GM11168 (cell line): ENCODE measurements around the gene CNOT8.
"Not testable (repeated sequence)": the region's sequence is repeated elsewhere in the genome, so short reads cannot be mapped to it uniquely, and the experiment has no call there.

ENCODE experiments used
- in situ Hi-C: fragments of 300-500 bp; cut with MboI; formaldehyde crosslinking; loops from one replicate; pipeline ENCODE4 v1.12.0; 2022; ENCODE audit warnings: low sequenced_read_pairs; ENCODE audit not compliant: unreplicated experiment

CNOT8 gene

DNA sequence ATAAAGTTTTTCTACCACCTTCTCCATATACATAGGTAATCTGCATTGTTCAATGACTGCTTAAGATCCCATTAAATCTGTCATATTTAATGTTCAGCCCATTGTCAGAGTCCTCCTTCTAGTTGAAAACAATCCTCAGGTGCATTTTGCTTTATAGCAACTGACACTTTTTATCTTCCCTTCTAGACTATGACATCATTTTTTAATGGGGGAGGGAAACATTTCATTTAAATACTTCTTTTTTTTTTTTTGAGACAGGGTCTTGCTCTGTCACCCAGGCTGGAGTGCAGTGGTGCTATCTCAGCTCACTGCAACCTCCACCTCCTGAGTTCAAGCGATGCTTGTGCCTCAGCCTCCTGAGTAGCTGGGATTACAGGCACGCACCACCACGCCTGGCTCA, 25.6 kb upstream of the CNOT8 start:
- in situ Hi-C loops, result not testable (repeated sequence)

DNA sequence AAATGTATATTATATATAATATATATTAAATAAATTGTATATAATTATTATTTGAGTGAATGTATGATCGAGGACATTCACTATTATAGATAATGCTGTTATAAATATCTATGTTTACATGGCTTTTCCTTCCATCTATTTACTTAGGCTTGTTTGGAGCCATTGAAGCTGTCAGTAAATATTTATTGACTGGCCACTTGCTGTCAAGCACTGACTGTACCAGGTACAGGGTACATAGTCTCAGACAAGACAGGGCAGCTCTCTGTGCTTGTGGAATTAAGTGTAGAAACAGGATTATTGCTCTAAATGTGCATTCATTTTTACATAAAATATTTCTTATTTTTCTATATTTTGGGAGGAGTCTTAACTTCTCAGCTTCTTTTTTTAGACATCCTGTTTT, 24.4 kb upstream of the CNOT8 start:
- in situ Hi-C loops, result no loop called here

DNA sequence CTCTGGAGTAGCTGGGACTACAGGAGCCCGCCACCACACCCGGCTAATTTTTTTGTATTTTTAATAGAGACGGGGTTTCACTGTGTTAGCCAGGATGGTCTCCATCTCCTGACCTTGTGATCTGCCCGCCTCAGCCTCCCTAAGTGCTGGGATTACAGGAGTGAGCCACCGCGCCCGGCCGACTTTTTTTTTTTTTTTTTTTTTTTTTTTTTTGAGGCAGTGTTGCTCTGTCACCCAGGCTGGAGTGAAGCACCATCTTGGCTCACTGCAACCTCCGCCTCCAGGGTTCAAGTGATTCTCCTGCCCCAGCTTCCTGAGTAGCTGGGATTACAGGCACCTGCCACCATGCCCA, 22.8 kb upstream of the CNOT8 start:
- in situ Hi-C loops, result not testable (repeated sequence)

GRCh38 chr5:154836225-154836624, 22.2 kb upstream of the CNOT8 start:
- in situ Hi-C loops, result no loop called here

GRCh38 chr5:154837009-154837901, 21.2 kb upstream of the CNOT8 start:
- in situ Hi-C loops, result no loop called here

DNA sequence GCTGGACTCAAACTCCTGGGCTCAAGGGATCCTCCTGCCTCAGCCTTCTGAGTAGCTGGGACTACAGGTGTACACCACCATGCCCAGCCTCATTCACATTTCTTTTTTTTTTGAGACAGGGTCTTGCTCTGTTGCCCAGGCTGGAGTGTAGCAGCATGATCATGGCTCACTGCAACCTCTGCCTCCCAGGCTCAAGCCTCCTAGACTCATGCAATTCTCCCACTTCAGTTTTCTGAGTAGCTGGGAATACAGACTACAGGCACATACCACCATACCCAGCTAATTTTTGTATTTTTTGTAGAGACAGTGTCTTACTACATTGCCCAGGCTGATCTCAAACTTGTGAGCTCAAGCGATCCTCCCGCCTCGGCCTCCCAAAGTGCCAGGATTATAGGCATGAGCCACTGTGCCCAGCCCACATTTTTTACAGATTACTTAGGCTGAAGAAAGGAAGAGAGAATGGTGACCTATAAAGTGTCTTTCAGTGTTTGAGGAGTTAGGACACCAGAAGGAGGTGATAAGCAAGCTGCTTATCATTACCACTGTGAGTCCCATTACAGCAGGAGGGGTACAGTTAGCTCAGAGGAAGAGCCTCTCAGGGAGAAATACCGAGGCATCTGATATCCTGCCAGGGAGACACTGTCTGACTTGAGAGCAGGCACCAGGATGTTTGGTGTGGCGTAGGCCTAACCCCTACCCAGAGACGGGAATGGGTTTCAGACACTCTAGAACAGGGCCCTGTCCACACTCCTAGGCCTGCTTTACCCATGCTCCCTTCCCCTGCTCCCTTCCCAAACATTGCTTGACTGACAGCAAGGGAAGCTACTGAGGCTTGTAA, 17.8 kb upstream of the CNOT8 start:
- in situ Hi-C loops, result no loop called here

DNA sequence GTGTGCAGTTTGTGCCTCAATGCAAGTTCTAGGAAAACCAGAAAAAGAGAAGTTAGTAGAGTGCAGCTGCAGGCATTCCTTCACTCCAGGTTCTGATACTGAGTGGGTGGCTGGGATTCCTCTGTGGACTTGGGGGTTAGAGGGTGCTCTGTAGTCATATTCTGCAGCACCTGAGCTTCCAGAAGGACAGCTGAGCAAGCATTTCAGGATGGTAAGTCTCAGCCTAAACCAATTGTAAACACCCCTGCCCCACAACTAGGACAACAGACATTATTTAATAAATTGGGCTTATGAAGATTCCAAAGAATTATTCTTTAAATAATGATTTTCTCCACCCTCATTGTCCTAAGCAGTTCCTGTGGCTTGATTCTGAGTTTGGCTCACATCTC, 17.2 kb upstream of the CNOT8 start:
- in situ Hi-C loops, result no loop called here

GRCh38 chr5:154842689-154843530, 15.5 kb upstream of the CNOT8 start:
- in situ Hi-C loops, result no loop called here

DNA sequence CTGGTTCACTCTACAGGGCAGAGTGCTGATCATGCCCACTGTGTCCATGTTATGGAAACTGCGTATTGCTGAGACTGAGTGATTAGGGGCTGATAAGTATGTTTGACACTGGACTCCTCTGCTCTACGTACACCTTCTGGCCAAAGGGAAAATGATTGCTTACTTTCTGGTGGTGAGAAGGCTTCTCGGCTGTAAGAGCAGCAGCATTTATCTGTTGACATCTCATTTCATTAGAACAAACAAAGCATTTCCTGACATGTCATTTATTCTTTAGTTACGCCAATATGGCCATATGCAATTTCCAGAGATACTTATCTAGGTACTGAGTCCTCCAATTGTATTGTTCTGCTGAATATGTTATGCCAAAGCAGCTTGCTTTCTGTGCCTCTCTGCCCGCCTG, 13.6 kb upstream of the CNOT8 start:
- in situ Hi-C loops, result no loop called here

- in situ Hi-C loops, result no loop called here
Observed at GRCh38 chr5:154849264-154849785, 9.1 kb upstream of the CNOT8 start.

- in situ Hi-C loops, result no loop called here
Observed at GRCh38 chr5:154849791-154850201, 8.6 kb upstream of the CNOT8 start.

DNA sequence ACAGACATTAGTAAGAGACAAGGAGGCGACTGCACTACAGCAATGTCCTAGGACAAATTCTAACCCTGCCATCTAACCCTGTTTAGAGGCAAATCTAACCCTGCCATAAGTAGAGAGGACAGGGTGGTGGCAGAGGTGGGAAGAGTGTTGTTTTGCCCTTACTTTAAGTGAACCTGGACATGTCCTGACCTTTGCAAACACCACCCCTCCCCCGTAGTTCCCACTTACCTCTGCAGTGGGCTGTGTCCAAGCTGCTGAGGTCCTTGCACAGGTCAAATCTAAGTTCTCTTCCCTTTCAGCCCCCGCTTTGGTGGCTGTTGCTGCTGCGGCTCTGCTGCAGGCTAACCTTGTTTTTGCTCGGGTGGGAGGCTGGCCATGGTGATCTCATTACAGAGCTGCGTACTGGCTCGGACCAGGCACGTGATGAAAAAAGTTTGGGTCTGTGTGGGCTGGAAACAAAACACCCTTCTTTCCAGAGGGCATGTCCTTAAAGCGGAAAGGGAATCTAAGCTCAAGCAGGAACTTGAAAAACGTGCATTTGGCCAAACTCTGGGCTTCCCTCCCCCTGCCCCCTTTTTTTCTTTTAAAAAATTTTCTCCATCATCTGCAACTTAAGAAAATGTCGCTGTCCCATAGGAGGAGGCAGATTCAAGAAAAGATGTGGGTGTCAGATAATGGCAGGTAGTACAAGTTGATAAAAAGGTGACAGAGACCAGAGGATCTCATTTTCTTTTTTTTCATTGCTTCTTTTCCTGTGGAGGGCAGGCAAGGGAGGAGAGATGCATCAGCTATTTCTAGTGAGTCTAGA, 8.0 kb upstream of the CNOT8 start, which contains the start of gene FAXDC2:
FAXDC2 (minus strand) TSS at position 349 of the 808 bp plus-strand sequence. CDS start 12,425 bp downstream, outside the sequence.
- in situ Hi-C loops, result no loop called here

DNA sequence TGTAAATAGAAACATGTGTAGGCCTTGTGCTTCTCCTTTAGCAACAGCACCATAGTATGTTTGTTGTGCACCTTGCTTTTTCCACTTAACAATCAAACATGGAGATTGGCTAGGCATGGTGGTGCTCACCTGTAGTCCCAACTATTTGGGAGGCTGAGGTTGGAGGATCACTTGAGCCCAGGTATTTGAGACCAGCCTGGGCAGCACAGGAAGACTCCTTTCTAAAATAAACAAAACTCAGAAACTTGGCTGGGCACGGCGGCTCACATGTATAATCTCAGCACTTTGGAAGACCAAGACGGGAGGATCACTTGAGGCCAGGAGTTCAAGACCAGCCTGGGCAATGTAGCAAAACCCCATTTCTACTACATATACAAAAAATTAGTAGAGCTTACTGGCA, 7.1 kb upstream of the CNOT8 start:
- in situ Hi-C loops, result no loop called here

DNA sequence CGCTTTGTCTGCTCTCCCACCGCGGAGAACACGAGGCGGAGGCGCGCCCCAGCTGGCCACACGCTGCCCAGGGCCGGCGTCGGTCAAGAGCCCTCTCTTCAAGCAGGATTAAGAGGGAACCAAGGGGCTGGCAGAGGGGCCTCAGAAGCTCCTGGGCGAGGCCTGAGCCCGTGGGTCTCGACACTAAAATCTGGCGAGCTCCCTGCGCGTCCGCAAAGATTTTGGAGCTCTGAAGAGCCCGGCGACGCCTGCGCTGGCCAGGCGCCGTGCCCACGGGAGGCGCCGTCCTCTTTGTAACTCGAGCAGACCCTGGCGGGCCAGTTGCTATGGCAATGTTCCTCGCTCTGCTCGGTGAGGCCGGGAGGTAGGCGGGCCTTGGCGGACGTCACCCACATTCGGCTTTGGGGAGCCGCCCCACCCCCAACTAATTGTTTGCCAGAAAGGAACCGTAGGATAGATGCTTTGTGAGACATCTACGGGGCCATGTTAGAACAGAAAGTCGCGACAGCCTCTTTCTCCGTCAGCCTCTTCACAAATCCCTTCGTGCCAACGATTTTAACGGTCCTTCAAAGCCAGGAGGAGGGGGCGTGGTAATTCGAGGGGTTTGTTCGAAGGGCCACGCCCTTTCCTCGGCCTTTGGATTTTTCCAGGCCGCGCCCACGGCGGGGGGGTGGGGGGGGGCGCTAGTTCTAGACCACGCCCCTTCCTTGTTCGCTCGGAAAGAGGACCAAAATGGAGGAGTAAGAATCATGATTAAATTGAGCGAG, 714 bp upstream of the CNOT8 start:
- in situ Hi-C loops, result no loop called here

- in situ Hi-C loops, result no loop called here
Observed at GRCh38 chr5:154858972-154859871, 795 bp downstream of the CNOT8 start.

- in situ Hi-C loops, result no loop called here
Observed at GRCh38 chr5:154860123-154860522, 1.7 kb downstream of the CNOT8 start.

- in situ Hi-C loops, result no loop called here
Observed at GRCh38 chr5:154860765-154861164, 2.3 kb downstream of the CNOT8 start.

- in situ Hi-C loops, result no loop called here
Observed at GRCh38 chr5:154861946-154862345, 3.5 kb downstream of the CNOT8 start.
